ENCODE data around the gene CPA1.

Gene CPA1

GRCh38 chr7:130356121-130356875 is 24.0 kb upstream of the CPA1 start:
- TF ChIP-seq CTCF (IDR thresholded peaks at IDR 0.05; ENCODE audit: low read length, missing control alignments), result no peak
- peak; percentile 97 for DNase-seq (ENCODE audit: low read depth)
- H3K4me3 ChIP-seq (replicated peaks; ENCODE audit: low read depth, low read length), result no peak overlapping the region

- TF ChIP-seq CTCF (IDR thresholded peaks at IDR 0.05; ENCODE audit: low read length, missing control alignments), result no peak
- no peak overlapping the region for H3K4me3 ChIP-seq (replicated peaks; ENCODE audit: low read depth, low read length)
- peak; percentile 91 for DNase-seq (ENCODE audit: low read depth)
Observed at GRCh38 chr7:130356876-130357611, 23.2 kb upstream of the CPA1 start.

GRCh38 chr7:130358471-130358870 is 21.8 kb upstream of the CPA1 start:
- no peak overlapping the region for H3K4me3 ChIP-seq (replicated peaks; ENCODE audit: low read depth, low read length)
- no peak for DNase-seq (ENCODE audit: low read depth)
- TF ChIP-seq CTCF (IDR thresholded peaks at IDR 0.05; ENCODE audit: low read length, missing control alignments), result no peak

- no peak for DNase-seq (ENCODE audit: low read depth)
- TF ChIP-seq CTCF (IDR thresholded peaks at IDR 0.05; ENCODE audit: low read length, missing control alignments), result no peak
- H3K4me3 ChIP-seq (replicated peaks; ENCODE audit: low read depth, low read length), result no peak overlapping the region
Observed at GRCh38 chr7:130359276-130359857, 20.9 kb upstream of the CPA1 start.

GRCh38 chr7:130360518-130360917 is 19.8 kb upstream of the CPA1 start:
- no peak for TF ChIP-seq CTCF (IDR thresholded peaks at IDR 0.05; ENCODE audit: low read length, missing control alignments)
- no peak overlapping the region for H3K4me3 ChIP-seq (replicated peaks; ENCODE audit: low read depth, low read length)
- no peak for DNase-seq (ENCODE audit: low read depth)

GRCh38 chr7:130361681-130362080 is 18.6 kb upstream of the CPA1 start:
- H3K4me3 ChIP-seq (replicated peaks; ENCODE audit: low read depth, low read length), result no peak overlapping the region
- DNase-seq (ENCODE audit: low read depth), result no peak
- TF ChIP-seq CTCF (IDR thresholded peaks at IDR 0.05; ENCODE audit: low read length, missing control alignments), result no peak

Measured in fibroblast of pulmonary artery (primary cell).